K562 (cell line): ENCODE data around the gene AHSA1. TPM values are rescaled to one million over a fixed set of nuclear protein-coding genes. Genes with fewer than 3 reads are reported as not detected.

ENCODE experiments used
- ADNP ChIP-seq: fragments of 200-800 bp; sonication (Bioruptor generic); IDR thresholded peaks from 2 replicates; pipeline ENCODE4 v1.6.1; 2016; ENCODE audit warnings: missing genetic modification characterization, missing compliant biosample characterization
- ARNT ChIP-seq, 2 experiments: fragments of 450-650 bp; IDR thresholded peaks; 2 replicates each; pipeline ENCODE4 v1.6.1; 2016; ENCODE audit warnings: mild to moderate bottlenecking in 1 of 2
- ELF2 ChIP-seq: fragments of 250-450 bp; sonication (Bioruptor Pico); IDR thresholded peaks from 2 replicates; pipeline ENCODE4 v1.5.0; 2021; ENCODE audit warnings: mild to moderate bottlenecking
- HCFC1 ChIP-seq: IDR thresholded peaks from 2 replicates; pipeline ENCODE4 v1.6.1; 2012; ENCODE audit warnings: low read depth, low read length, improper control_type of control experiment
- KHSRP ChIP-seq: fragments of 450-650 bp; IDR thresholded peaks from 2 replicates; pipeline ENCODE4 v1.6.1; 2017
- MAFF ChIP-seq: IDR thresholded peaks from 2 replicates; pipeline ENCODE4 v1.6.1; 2012; ENCODE audit warnings: low read length, improper control_type of control experiment
- MCM3 ChIP-seq: fragments of 450-650 bp; IDR thresholded peaks from 2 replicates; pipeline ENCODE4 v1.6.1; 2016
- NFATC3 ChIP-seq: fragments of 450-650 bp; IDR thresholded peaks from 2 replicates; pipeline ENCODE4 v1.6.1; 2017; ENCODE audit warnings: mild to moderate bottlenecking
- NUFIP1 ChIP-seq: fragments of 450-650 bp; IDR thresholded peaks from 2 replicates; pipeline ENCODE4 v1.6.1; 2018; ENCODE audit not compliant: partially characterized antibody
- SNRNP70 ChIP-seq: fragments of 200-400 bp; formaldehyde crosslinking; optimal IDR thresholded peaks from 2 replicates; pipeline ENCODE3; 2017; ENCODE audit warnings: low read depth, low read length
- ZC3H4 ChIP-seq: sonication (generic); formaldehyde crosslinking; IDR thresholded peaks from 2 replicates; pipeline ENCODE4 v1.9.0; 2021; ENCODE audit warnings: missing genetic modification reagents, borderline replicate concordance
- ZEB2 ChIP-seq: fragments of 450-650 bp; IDR thresholded peaks from 2 replicates; pipeline ENCODE4 v1.6.1; 2016
- polyA plus RNA-seq, 8 experiments: library from polyadenylated mRNA; depleted of rRNA in 4 of 8; stranded (reverse) in 5 of 8; unstranded in 3 of 8; fragments of >200 nt; fragmentation: Nextera tagmentation in 2 of 8; fragmentation: Illumina TruSeq in 1 of 8; extraction: Ambion mirVana in 2 of 8; extraction: Trizol in 1 of 8; gene quantifications; 2 replicates each; pipeline versions ENCODE4 v1.2.1 to v1.2.3, GENCODE V29; 2011 to 2014; ENCODE audit warnings: inconsistent platforms in 1 of 8, missing spikeins in 1 of 8
- total RNA-seq, 7 experiments: library from RNA; depleted of rRNA in 6 of 7; stranded (reverse); fragments of >200 nt in 6 of 7; fragmentation: Illumina TruSeq in 2 of 7; extraction: Trizol in 2 of 7; gene quantifications; 2 replicates each; pipeline versions ENCODE4 v1.2.1 to v1.2.3, GENCODE V29; 2011 to 2021; ENCODE audit warnings: low replicate concordance in 1 of 7
- TF ChIP-seq, protein P1 (sequence below), 3 experiments: fragments of 200-800 bp in 1 of 3; fragments of 250-450 bp in 1 of 3; fragments of 450-650 bp in 1 of 3; sonication (Bioruptor Pico) in 1 of 3; sonication (Bioruptor generic) in 1 of 3; formaldehyde crosslinking in 1 of 3; IDR thresholded peaks; 2 replicates each; pipeline versions ENCODE4 v1.6.1 to v1.8.0; 2016 to 2022; ENCODE audit warnings: mild to moderate bottlenecking in 2 of 3, missing genetic modification characterization in 2 of 3, missing compliant biosample characterization in 1 of 3, moderate library complexity in 1 of 3
- TF ChIP-seq, protein P2 (sequence below), 2 experiments: fragments of 450-650 bp in 1 of 2; sonication (generic) in 1 of 2; formaldehyde crosslinking in 1 of 2; IDR thresholded peaks in 1 of 2; conservative IDR thresholded peaks in 1 of 2; 2 replicates each; pipeline versions ENCODE4 v1.6.1 to v1.8.1; 2016 to 2023; ENCODE audit warnings: mild to moderate bottlenecking in 2 of 2, moderate library complexity in 2 of 2, inconsistent platforms in 1 of 2, missing genetic modification reagents in 1 of 2
- TF ChIP-seq, protein P3 (sequence below): fragments of 250-450 bp; sonication (Bioruptor Pico); IDR thresholded peaks from 2 replicates; pipeline ENCODE4 v1.8.0; 2022; ENCODE audit warnings: inconsistent platforms
- TF ChIP-seq, protein P4 (sequence below): fragments of 450-650 bp; IDR thresholded peaks from 2 replicates; pipeline ENCODE4 v1.6.1; 2016; ENCODE audit warnings: borderline replicate concordance
- TF ChIP-seq, protein P5 (sequence below): fragments of 450-650 bp; IDR thresholded peaks from one replicate; pipeline ENCODE4 v1.6.1; 2018; ENCODE audit warnings: mild to moderate bottlenecking, moderate library complexity; ENCODE audit not compliant: partially characterized antibody

AHSA1 gene
- total and polyA plus RNA-seq, 9 of the 15 experiments (the other 6 are each of a cell fraction or from before 2014, with no cell fraction given): 41.4 to 317 (median 184) TPM

DNA sequence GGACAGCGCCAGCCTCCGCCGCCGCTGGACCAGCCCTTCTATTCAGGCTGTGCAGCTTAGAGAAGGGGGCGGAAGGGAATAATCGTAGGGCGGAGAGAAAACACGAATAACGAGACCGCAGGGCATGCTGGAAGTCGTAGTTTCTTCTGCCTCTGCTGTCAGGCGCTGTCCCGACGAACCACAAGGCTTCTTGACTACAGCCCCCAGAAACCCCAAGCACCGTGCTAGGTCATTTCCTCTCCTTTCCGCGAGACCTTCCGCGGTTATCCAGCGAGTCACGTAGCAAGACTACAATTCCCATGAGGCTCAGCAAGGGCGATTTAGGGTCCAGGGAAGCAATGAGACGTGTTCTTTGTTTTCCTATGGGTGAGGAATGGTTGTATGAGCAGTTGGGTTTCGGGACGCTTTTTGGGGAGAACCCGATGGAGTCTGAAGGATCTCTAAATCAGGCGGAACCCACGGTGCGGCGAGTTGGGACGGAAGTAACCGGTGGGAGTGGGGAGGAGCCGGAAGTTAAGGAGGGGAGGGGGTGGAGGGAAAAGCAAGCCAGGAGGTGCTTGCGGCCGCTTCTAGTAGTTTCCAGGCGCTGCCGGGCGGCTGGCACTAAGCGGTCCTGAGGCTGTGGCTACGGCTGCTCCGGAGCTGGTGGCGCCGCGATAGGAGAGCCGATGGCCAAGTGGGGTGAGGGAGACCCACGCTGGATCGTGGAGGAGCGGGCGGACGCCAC is at the start of gene AHSA1, which contains the start of gene VIPAS39 (continued):
- TF ChIP-seq ARNT (IDR thresholded peaks at IDR 0.05) (peak; percentile 64 to 66; a peak in 3 of 4 replicates), ELF2 (peak; percentile 64; the same call in 1 of the 2 replicates), HCFC1 (peak; percentile 94), MCM3 (no peak), ZC3H4 (CRISPR knock-in tag) (no peak; the same call in 1 of the 2 replicates), ADNP (no peak), SNRNP70 (no peak), KHSRP (no peak), ZEB2 (peak; percentile 91), MAFF (no peak; the same call in 1 of the 2 replicates), NFATC3 (no peak), NUFIP1 (no peak)
- TF ChIP-seq, protein P1, sequence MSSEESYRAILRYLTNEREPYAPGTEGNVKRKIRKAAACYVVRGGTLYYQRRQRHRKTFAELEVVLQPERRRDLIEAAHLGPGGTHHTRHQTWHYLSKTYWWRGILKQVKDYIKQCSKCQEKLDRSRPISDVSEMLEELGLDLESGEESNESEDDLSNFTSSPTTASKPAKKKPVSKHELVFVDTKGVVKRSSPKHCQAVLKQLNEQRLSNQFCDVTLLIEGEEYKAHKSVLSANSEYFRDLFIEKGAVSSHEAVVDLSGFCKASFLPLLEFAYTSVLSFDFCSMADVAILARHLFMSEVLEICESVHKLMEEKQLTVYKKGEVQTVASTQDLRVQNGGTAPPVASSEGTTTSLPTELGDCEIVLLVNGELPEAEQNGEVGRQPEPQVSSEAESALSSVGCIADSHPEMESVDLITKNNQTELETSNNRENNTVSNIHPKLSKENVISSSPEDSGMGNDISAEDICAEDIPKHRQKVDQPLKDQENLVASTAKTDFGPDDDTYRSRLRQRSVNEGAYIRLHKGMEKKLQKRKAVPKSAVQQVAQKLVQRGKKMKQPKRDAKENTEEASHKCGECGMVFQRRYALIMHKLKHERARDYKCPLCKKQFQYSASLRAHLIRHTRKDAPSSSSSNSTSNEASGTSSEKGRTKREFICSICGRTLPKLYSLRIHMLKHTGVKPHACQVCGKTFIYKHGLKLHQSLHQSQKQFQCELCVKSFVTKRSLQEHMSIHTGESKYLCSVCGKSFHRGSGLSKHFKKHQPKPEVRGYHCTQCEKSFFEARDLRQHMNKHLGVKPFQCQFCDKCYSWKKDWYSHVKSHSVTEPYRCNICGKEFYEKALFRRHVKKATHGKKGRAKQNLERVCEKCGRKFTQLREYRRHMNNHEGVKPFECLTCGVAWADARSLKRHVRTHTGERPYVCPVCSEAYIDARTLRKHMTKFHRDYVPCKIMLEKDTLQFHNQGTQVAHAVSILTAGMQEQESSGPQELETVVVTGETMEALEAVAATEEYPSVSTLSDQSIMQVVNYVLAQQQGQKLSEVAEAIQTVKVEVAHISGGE (CRISPR knock-in tag; IDR thresholded peaks at IDR 0.05): peak; percentile 83 to 98 (median 92); a peak in 5 of 6 replicates
- TF ChIP-seq, protein P2, sequence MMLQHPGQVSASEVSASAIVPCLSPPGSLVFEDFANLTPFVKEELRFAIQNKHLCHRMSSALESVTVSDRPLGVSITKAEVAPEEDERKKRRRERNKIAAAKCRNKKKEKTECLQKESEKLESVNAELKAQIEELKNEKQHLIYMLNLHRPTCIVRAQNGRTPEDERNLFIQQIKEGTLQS (IDR thresholded peaks at IDR 0.05): peak; percentile 60; the same call in 1 of the 2 replicates
- TF ChIP-seq, protein P2 (CRISPR knock-in tag; conservative IDR thresholded peaks at IDR 0.05): no peak
- TF ChIP-seq, protein P3, sequence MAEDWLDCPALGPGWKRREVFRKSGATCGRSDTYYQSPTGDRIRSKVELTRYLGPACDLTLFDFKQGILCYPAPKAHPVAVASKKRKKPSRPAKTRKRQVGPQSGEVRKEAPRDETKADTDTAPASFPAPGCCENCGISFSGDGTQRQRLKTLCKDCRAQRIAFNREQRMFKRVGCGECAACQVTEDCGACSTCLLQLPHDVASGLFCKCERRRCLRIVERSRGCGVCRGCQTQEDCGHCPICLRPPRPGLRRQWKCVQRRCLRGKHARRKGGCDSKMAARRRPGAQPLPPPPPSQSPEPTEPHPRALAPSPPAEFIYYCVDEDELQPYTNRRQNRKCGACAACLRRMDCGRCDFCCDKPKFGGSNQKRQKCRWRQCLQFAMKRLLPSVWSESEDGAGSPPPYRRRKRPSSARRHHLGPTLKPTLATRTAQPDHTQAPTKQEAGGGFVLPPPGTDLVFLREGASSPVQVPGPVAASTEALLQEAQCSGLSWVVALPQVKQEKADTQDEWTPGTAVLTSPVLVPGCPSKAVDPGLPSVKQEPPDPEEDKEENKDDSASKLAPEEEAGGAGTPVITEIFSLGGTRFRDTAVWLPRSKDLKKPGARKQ (CRISPR knock-in tag): no peak
- TF ChIP-seq, protein P4, sequence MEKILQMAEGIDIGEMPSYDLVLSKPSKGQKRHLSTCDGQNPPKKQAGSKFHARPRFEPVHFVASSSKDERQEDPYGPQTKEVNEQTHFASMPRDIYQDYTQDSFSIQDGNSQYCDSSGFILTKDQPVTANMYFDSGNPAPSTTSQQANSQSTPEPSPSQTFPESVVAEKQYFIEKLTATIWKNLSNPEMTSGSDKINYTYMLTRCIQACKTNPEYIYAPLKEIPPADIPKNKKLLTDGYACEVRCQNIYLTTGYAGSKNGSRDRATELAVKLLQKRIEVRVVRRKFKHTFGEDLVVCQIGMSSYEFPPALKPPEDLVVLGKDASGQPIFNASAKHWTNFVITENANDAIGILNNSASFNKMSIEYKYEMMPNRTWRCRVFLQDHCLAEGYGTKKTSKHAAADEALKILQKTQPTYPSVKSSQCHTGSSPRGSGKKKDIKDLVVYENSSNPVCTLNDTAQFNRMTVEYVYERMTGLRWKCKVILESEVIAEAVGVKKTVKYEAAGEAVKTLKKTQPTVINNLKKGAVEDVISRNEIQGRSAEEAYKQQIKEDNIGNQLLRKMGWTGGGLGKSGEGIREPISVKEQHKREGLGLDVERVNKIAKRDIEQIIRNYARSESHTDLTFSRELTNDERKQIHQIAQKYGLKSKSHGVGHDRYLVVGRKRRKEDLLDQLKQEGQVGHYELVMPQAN: no peak; the same call in 1 of the 2 replicates
- TF ChIP-seq, protein P5, sequence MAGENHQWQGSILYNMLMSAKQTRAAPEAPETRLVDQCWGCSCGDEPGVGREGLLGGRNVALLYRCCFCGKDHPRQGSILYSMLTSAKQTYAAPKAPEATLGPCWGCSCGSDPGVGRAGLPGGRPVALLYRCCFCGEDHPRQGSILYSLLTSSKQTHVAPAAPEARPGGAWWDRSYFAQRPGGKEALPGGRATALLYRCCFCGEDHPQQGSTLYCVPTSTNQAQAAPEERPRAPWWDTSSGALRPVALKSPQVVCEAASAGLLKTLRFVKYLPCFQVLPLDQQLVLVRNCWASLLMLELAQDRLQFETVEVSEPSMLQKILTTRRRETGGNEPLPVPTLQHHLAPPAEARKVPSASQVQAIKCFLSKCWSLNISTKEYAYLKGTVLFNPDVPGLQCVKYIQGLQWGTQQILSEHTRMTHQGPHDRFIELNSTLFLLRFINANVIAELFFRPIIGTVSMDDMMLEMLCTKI: no peak
